ENCODE results near the gene NDUFA13. TPM values are rescaled to one million over a fixed set of nuclear protein-coding genes. Genes with fewer than 3 reads are reported as not detected.

Gene NDUFA13
- 312 and 424 TPM in 2 replicates for total RNA-seq

GRCh38 chr19:19515642-19516519 lies at the start of gene NDUFA13:
NDUFA13 (plus strand) TSS chr19:19516225; CDS start chr19:19516239, 14 bp downstream.

DNA sequence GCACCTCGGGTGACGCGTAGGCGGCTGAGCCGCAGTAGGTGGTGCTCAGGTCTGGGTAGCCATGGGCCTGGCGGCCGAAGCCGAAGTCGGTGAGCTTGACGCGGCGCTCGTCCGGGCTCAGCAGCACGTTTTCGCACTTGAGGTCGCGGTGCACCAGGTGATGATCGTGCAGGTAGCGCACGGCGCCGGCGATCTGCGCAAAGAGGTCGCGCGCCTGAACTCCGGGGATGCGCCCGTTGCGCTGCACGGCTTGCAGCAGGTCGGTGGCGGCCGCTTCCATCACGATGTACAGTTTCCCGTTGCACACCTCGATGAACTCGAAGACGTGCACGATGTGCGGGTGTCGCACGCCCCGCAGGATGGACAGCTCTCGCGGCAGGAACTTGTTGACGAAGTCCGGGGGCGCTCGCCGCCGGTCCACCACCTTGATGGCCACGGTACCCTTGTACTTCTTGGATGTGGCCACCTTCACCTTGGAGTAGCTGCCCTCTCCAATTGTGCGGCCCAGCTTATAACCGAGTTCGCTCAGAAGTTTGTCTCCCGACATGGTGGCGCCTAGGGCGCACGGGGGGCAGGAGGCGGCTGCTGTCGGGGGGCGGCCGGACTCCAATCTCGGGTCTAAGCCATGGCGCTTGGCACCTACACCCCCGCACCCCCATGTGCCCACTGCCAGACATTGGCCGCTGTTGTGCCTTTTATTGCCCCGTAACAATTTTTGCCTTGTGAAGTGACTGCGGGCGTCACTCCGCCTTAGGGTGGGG lies 964 bp upstream of the NDUFA13 start, which contains the start of gene TSSK6:
TSS of gene TSSK6 (minus strand) at position 668 of the 761 bp plus-strand sequence. CDS start at position 547, 121 bp downstream.

GRCh38 chr19:19528721-19529490 lies 12.9 kb downstream of the NDUFA13 start, which contains the start of gene YJEFN3:
YJEFN3 (plus strand) TSS chr19:19528911; CDS start chr19:19528933, 22 bp downstream.

DNA sequence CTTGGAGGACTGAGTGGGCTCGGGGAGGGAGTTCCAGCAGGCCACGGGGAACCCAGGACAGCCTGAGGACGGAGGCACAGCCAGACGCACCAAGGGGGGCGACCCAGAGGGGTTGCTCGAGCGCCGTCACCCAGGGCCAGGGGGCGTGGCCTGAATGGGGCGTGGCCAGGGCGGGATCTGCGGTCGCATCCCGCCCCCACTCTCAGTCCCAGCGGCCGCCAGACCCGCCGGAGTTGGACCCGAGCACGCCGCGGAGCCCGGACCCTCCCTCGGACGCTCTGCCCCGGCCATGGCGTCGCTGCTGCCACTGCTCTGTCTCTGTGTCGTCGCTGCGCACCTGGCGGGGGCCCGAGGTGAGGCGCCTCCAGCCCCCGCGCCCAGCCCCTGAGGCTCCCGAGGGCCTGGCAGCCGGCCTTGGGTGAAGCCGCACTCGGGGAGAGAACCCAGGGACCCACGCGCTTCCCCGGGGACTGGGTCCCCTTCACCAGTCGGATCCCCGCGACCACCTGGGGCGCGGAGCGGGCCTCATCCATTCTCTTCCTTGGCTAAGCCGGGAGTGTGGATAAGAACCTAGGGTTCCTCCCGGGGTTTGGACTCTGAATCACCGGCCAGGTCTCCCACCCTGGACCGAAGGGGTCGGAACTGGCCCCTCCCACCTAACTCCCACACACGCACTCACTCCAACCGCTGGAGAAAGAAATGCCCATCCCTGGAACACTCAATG lies 22.2 kb downstream of the NDUFA13 start, which contains the start of gene CILP2:
TSS of gene CILP2 (plus strand) at position 205 of the 724 bp plus-strand sequence. CDS start at position 290, 85 bp downstream.

Other genes with a start within 250 kb of the NDUFA13 start
- gene TM6SF2, start 242.9 kb upstream of the NDUFA13 start, total RNA-seq = 0.53 and 0.75 TPM in 2 replicates
- gene SUGP1, start 195.7 kb upstream of the NDUFA13 start, total RNA-seq = 28.0 and 29.2 TPM in 2 replicates
- 23.3 and 26.7 TPM in 2 replicates for gene MAU2, start 195.4 kb upstream of the NDUFA13 start, total RNA-seq
- 53.9 and 55.1 TPM in 2 replicates for gene GATAD2A, start 110.5 kb upstream of the NDUFA13 start, total RNA-seq
- gene TSSK6, start 677 bp upstream of the NDUFA13 start, total RNA-seq = 1.1 and 1.5 TPM in 2 replicates
- gene YJEFN3, start 12.7 kb downstream of the NDUFA13 start, total RNA-seq = 0.13 and 0.44 TPM in 2 replicates
- under 0.01 TPM in 2 replicates for gene CILP2, start 22.0 kb downstream of the NDUFA13 start, total RNA-seq
- 0.26 TPM in 1 of 2 replicates, not detected in the other for gene PBX4, start 102.5 kb downstream of the NDUFA13 start, total RNA-seq
- 0.13 and 0.37 TPM in 2 replicates for gene LPAR2, start 112.0 kb downstream of the NDUFA13 start, total RNA-seq
- 2.5 and 2.8 TPM in 2 replicates for gene GMIP, start 127.4 kb downstream of the NDUFA13 start, total RNA-seq
- 23.8 and 27.3 TPM in 2 replicates for gene ATP13A1, start 147.5 kb downstream of the NDUFA13 start, total RNA-seq
- gene ZNF101, start 152.6 kb downstream of the NDUFA13 start, total RNA-seq = 5.4 and 6.3 TPM in 2 replicates
- 4.7 and 5.3 TPM in 2 replicates for gene ZNF14, start 216.9 kb downstream of the NDUFA13 start, total RNA-seq

Measured in aortic smooth muscle cell (primary cell).